ENCODE measurements around the gene C1QTNF6. TPM values are rescaled to one million over a fixed set of nuclear protein-coding genes. Genes with fewer than 3 reads are reported as not detected.

C1QTNF6 gene
- total RNA-seq, 4 donors from 2014 or later, result 0.83 to 2.9 (median 1.3) TPM

DNA sequence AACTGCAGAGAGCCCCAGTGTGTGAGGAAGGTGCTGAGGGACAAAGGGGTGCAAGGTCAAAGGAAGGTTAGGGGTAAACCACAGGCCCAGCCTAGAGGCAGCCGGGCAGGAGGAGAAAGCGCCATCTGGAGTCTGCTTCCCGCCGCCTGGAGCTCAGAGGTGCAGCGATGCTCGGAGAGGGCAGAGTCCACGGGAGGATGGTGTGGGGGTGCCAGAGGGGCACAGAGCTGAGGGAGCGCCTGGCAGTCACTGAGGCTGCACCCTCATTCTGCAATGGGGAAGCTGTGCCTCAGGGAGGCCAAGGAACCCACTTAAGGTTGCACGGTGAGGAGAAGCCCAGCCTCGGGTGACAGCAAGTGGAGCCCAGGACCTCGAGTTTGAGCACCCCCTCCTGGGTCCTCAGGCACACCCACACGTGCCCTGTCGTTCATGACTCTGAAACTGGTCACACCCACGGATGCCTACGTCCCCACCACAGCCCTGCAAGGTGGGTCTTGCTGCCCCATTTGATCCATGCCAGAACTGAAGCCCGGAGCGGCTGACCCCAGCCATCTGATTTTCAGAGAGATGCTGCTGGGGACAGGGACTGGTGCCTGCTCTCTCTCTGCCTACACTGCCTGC, 39.9 kb downstream of the C1QTNF6 start:
- Histone ChIP-seq H3K4me1 (no peaks in the 10 kb centered on the region), H3K36me3 (no peaks in the 10 kb centered on the region), H3K27ac (replicated peaks in 1 of 4) (no peak overlapping the region), H3K27me3 (peaks cover 0 to 60% (median 0%) of the 10 kb centered on the region in 4 donors), H3K9me3 (peaks cover 0 to 6% (median 0%) of the 10 kb centered on the region in 4 donors), H3K4me3 (no peak overlapping the region)
- 69% methylated on average over 11 of the region's 17 CpGs for WGBS
- no peak for TF ChIP-seq POLR2AphosphoS5 (IDR thresholded peaks at IDR 0.05)
- no peak for TF ChIP-seq EP300 (IDR thresholded peaks at IDR 0.05)
- TF ChIP-seq, protein P1, sequence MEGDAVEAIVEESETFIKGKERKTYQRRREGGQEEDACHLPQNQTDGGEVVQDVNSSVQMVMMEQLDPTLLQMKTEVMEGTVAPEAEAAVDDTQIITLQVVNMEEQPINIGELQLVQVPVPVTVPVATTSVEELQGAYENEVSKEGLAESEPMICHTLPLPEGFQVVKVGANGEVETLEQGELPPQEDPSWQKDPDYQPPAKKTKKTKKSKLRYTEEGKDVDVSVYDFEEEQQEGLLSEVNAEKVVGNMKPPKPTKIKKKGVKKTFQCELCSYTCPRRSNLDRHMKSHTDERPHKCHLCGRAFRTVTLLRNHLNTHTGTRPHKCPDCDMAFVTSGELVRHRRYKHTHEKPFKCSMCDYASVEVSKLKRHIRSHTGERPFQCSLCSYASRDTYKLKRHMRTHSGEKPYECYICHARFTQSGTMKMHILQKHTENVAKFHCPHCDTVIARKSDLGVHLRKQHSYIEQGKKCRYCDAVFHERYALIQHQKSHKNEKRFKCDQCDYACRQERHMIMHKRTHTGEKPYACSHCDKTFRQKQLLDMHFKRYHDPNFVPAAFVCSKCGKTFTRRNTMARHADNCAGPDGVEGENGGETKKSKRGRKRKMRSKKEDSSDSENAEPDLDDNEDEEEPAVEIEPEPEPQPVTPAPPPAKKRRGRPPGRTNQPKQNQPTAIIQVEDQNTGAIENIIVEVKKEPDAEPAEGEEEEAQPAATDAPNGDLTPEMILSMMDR (IDR thresholded peaks at IDR 0.05), result no peak
- TF ChIP-seq POLR2A (IDR thresholded peaks at IDR 0.05; ENCODE audit: low read depth), result no peak
- intact Hi-C loops (cut with DNase I), result no loop called here
- no peak for DNase-seq (ENCODE audit: extremely low spot score)

DNA sequence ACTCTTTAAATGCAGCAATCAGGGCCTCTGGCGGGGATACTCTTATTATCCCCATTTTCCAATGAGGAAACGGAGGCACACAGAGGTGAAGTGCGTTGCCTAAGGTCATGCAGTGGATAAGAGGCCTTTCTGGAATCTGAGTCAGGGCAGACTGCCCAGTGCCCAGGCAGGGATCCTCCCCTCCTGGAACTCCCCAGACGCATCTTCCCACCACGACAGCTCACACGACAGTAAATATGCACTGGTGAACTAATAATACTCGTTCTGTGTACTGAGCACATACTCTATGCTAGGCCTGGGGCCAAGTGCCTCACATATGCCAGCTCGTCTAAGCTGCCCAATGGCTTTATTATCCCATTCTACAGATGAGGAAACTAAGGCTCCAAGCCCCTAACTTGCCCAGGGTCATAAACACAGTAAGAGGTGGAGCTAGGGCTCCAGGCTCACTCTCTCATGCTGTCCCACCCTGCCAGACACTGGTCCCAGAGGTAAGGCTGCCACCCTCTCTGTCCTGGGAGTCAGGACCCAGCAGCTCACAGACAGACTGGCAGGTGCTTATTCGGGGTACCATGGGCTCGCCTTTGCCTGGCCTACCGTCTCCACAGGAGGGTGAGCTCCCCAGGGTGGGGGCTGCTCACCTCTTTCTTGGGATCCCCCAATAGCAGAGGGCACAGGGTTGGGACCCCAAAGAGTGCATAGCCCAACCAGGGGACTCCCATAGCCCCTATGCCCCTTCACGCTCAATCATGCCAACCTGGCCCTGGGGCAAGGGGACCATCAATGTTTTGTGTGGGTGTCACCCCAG, 40.7 kb downstream of the C1QTNF6 start:
- H3K27ac ChIP-seq (replicated peaks in 1 of 4), result no peak overlapping the region
- 70% methylated on average over 7 of the region's 12 CpGs for WGBS
- H3K9me3 ChIP-seq, result peaks cover 0 to 6% (median 0%) of the 10 kb centered on the region in 4 donors
- no peaks in the 10 kb centered on the region for H3K36me3 ChIP-seq
- no peak for DNase-seq (ENCODE audit: extremely low spot score)
- H3K27me3 ChIP-seq, result peaks cover 0 to 68% (median 0%) of the 10 kb centered on the region in 4 donors
- intact Hi-C loops (cut with DNase I), result no loop called here
- H3K4me3 ChIP-seq, result no peak overlapping the region
- TF ChIP-seq, protein P1 (IDR thresholded peaks at IDR 0.05), result no peak
- no peaks in the 10 kb centered on the region for H3K4me1 ChIP-seq

DNA sequence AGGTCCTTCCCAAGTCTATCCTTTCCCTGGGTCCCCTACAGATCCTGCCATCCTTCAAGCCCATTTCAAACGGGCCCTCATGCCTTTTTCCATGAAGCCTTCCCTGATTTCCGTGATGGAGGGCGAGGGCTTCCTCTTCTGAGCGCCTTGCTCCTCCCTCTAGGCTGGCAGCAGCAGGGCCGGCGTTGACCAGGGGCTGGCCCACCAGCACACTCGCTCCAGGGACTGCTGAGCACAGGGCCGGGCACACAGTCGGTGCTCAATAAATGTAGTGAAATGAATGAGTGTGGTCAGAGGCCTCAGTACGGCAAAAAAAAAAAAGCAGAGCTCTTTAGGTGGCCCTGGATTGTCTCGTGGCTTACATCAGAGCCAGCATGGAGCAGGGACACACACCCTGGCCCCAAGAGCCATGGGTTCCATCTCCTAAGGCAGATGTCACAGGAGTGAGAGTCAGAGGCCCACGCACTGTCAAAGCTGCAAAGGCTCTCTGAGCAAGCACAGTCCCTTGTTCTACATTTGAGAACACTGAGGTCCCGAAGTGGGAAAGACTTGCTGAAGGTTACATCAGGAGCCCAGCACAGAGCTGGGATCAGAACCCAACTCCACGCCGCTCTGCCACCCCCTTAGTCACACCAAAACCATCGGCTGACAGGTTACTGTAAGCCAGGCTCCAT, 41.4 kb downstream of the C1QTNF6 start:
- peaks cover 0 to 3% (median 0%) of the 10 kb centered on the region in 4 donors for H3K9me3 ChIP-seq
- no peak for DNase-seq (ENCODE audit: extremely low spot score)
- no peaks in the 10 kb centered on the region for H3K36me3 ChIP-seq
- TF ChIP-seq EP300 (IDR thresholded peaks at IDR 0.05), result no peak
- TF ChIP-seq POLR2A (IDR thresholded peaks at IDR 0.05; ENCODE audit: low read depth), result no peak
- no peak for TF ChIP-seq POLR2AphosphoS5 (IDR thresholded peaks at IDR 0.05)
- TF ChIP-seq, protein P1 (IDR thresholded peaks at IDR 0.05), result no peak
- no peak overlapping the region for H3K27ac ChIP-seq (replicated peaks in 1 of 4)
- no peaks in the 10 kb centered on the region for H3K4me1 ChIP-seq
- intact Hi-C loops (cut with DNase I), result no loop called here
- WGBS, result 84% methylated on average over 15 of the region's 16 CpGs
- no peak overlapping the region for H3K4me3 ChIP-seq
- H3K27me3 ChIP-seq, result peaks cover 0 to 75% (median 0%) of the 10 kb centered on the region in 4 donors

DNA sequence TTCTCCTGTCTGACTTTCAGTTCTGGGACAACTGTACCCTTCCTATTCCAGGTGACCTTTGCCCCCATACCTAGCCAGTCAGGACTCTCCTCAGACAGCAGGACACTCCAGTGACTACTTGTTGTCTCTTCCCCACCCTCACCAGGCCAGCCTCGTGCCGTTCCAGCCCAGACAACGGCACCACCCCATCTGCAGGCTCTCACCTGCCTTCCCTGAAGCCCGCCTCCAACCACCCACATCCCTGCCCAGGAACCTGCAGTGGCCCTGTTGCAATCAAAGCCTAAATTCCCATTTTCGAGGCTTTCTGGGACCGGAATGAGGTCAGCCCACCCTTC, 42.0 kb downstream of the C1QTNF6 start:
- H3K27me3 ChIP-seq, result peaks cover 0 to 82% (median 0%) of the 10 kb centered on the region in 4 donors
- DNase-seq (ENCODE audit: extremely low spot score), result no peak
- TF ChIP-seq POLR2A (IDR thresholded peaks at IDR 0.05; ENCODE audit: low read depth) (no peak), POLR2AphosphoS5 (IDR thresholded peaks at IDR 0.05) (no peak), EP300 (IDR thresholded peaks at IDR 0.05) (no peak)
- TF ChIP-seq, protein P1 (IDR thresholded peaks at IDR 0.05), result no peak
- intact Hi-C loops (cut with DNase I), result no loop called here
- no peak overlapping the region for H3K27ac ChIP-seq (replicated peaks in 1 of 4)
- 65% methylated on average over 6 of the region's 6 CpGs for WGBS
- no peaks in the 10 kb centered on the region for H3K9me3 ChIP-seq
- no peaks in the 10 kb centered on the region for H3K36me3 ChIP-seq
- H3K4me1 ChIP-seq, result no peaks in the 10 kb centered on the region
- H3K4me3 ChIP-seq, result no peak overlapping the region
